ENCODE data around the gene LRRC53. TPM values are rescaled to one million over a fixed set of nuclear protein-coding genes. Genes with fewer than 3 reads are reported as not detected.

Gene LRRC53
- total RNA-seq, 4 donors from 2014 or later: not detected

- Histone ChIP-seq H3K4me1 (no peaks in the 10 kb centered on the region), H3K9me3 (no peaks in the 10 kb centered on the region), H3K36me3 (no peaks in the 10 kb centered on the region), H3K27me3 (no peaks in the 10 kb centered on the region), H3K27ac (no peak overlapping the region), H3K4me3 (no peak overlapping the region)
- WGBS, 2 donors: 73 to 82% methylated on average over 1 of the region's 1 CpG
- TF ChIP-seq POLR2A (IDR thresholded peaks at IDR 0.05): no peak
- TF ChIP-seq CTCF (IDR thresholded peaks at IDR 0.05): no peak
- TF ChIP-seq EP300 (IDR thresholded peaks at IDR 0.05): no peak
- no peak for DNase-seq (ENCODE audit: low spot score in 2 of 2)
Measured at GRCh38 chr1:74531796-74532195, 19.4 kb upstream of the LRRC53 start.

GRCh38 chr1:74530892-74531291, 18.5 kb upstream of the LRRC53 start:
- no peaks in the 10 kb centered on the region for H3K36me3 ChIP-seq
- TF ChIP-seq POLR2A (IDR thresholded peaks at IDR 0.05) (no peak), CTCF (IDR thresholded peaks at IDR 0.05) (no peak), EP300 (IDR thresholded peaks at IDR 0.05) (no peak)
- H3K27ac ChIP-seq: no peak overlapping the region
- H3K9me3 ChIP-seq: no peaks in the 10 kb centered on the region
- no peaks in the 10 kb centered on the region for H3K4me1 ChIP-seq
- DNase-seq (ENCODE audit: low spot score in 2 of 2): no peak
- no peaks in the 10 kb centered on the region for H3K27me3 ChIP-seq
- no peak overlapping the region for H3K4me3 ChIP-seq

- Histone ChIP-seq H3K4me1 (no peaks in the 10 kb centered on the region), H3K36me3 (no peaks in the 10 kb centered on the region), H3K27ac (no peak overlapping the region), H3K27me3 (no peaks in the 10 kb centered on the region), H3K9me3 (no peaks in the 10 kb centered on the region), H3K4me3 (no peak overlapping the region)
- TF ChIP-seq CTCF (IDR thresholded peaks at IDR 0.05): no peak
- no peak for TF ChIP-seq POLR2A (IDR thresholded peaks at IDR 0.05)
- no peak for TF ChIP-seq EP300 (IDR thresholded peaks at IDR 0.05)
- no peak for DNase-seq (ENCODE audit: low spot score in 2 of 2)
- 87 to 90% methylated on average over 4 of the region's 4 CpGs for WGBS, 2 donors
Measured at GRCh38 chr1:74528123-74528522, 15.7 kb upstream of the LRRC53 start.

GRCh38 chr1:74526708-74527107, 14.3 kb upstream of the LRRC53 start:
- 68 to 78% methylated on average over 2 of the region's 2 CpGs for WGBS, 2 donors

GRCh38 chr1:74523873-74524480, 11.6 kb upstream of the LRRC53 start:
- no peak overlapping the region for H3K27ac ChIP-seq
- no peaks in the 10 kb centered on the region for H3K27me3 ChIP-seq
- H3K4me1 ChIP-seq: no peaks in the 10 kb centered on the region
- TF ChIP-seq POLR2A (IDR thresholded peaks at IDR 0.05) (no peak), EP300 (IDR thresholded peaks at IDR 0.05) (no peak), CTCF (IDR thresholded peaks at IDR 0.05) (no peak)
- H3K36me3 ChIP-seq: no peaks in the 10 kb centered on the region
- DNase-seq (ENCODE audit: low spot score in 2 of 2): no peak
- 31 to 56% methylated on average over 2 of the region's 2 CpGs for WGBS, 2 donors
- no peaks in the 10 kb centered on the region for H3K9me3 ChIP-seq
- no peak overlapping the region for H3K4me3 ChIP-seq

More at GRCh38 chr1:74526708-74527107, 14.3 kb upstream of the LRRC53 start:
- H3K9me3 ChIP-seq: no peaks in the 10 kb centered on the region
- no peak overlapping the region for H3K4me3 ChIP-seq
- no peak for DNase-seq (ENCODE audit: low spot score in 2 of 2)
- no peaks in the 10 kb centered on the region for H3K4me1 ChIP-seq
- no peaks in the 10 kb centered on the region for H3K36me3 ChIP-seq
- no peaks in the 10 kb centered on the region for H3K27me3 ChIP-seq
- no peak overlapping the region for H3K27ac ChIP-seq
- TF ChIP-seq POLR2A (IDR thresholded peaks at IDR 0.05): no peak
- TF ChIP-seq CTCF (IDR thresholded peaks at IDR 0.05): no peak
- no peak for TF ChIP-seq EP300 (IDR thresholded peaks at IDR 0.05)

Measured in tibial nerve (tissue), 4 donors.